ENCODE results near the gene GRPEL2. TPM values are rescaled to one million over a fixed set of nuclear protein-coding genes. Genes with fewer than 3 reads are reported as not detected.

GRPEL2 gene
- total RNA-seq, 1 experiment from 2014 or later: 86.6 TPM

- Mint-ChIP-seq H3K27me3 (ENCODE audit: insufficient read depth, unreplicated experiment) (no peaks in the 10 kb centered on the region), H3K4me1 (ENCODE audit: insufficient read depth, unreplicated experiment) (no peaks in the 10 kb centered on the region), H3K27ac (ENCODE audit: low read depth, unreplicated experiment) (no peak overlapping the region), H3K4me3 (ENCODE audit: unreplicated experiment) (no peak overlapping the region), H3K36me3 (ENCODE audit: insufficient read depth, unreplicated experiment) (no peaks in the 10 kb centered on the region), H3K9me3 (ENCODE audit: unreplicated experiment) (no peaks in the 10 kb centered on the region)
- DNase-seq (ENCODE audit: unreplicated experiment): no peak
- POLR2A ChIA-PET: interaction anchor here (0.6 to 2.0 kb wide), 2 partner anchors 174 to 1576 kb away, joined by 3 to 5 read pairs; no protein-coding TSS in a partner anchor
- TF ChIP-seq CTCF (IDR thresholded peaks at IDR 0.05; ENCODE audit: unreplicated experiment): no peak
- CTCF ChIA-PET: interaction anchor here (0.6 to 27.0 kb wide), 9 partner anchors 11 to 180 kb away, joined by 3 to 662 read pairs (median 6); partner anchors contain the start of gene CSNK1A1
- no TSS peak for BruUV-seq (replicated peaks)
- intact Hi-C loops (cut with micrococcal nuclease): no loop called here
These were observed 41.9 kb downstream of the GRPEL2 start for GRCh38 chr5:149387081-149387631.

- no peak for DNase-seq (ENCODE audit: unreplicated experiment)
- Mint-ChIP-seq H3K4me1 (ENCODE audit: insufficient read depth, unreplicated experiment) (no peaks in the 10 kb centered on the region), H3K27me3 (ENCODE audit: insufficient read depth, unreplicated experiment) (no peaks in the 10 kb centered on the region), H3K9me3 (ENCODE audit: unreplicated experiment) (no peaks in the 10 kb centered on the region), H3K36me3 (ENCODE audit: insufficient read depth, unreplicated experiment) (no peaks in the 10 kb centered on the region), H3K4me3 (ENCODE audit: unreplicated experiment) (no peak overlapping the region), H3K27ac (ENCODE audit: low read depth, unreplicated experiment) (no peak overlapping the region)
- POLR2A ChIA-PET: interaction anchor here (2.0 kb wide), 1 partner anchor 174 kb away, joined by 5 read pairs; no protein-coding TSS in a partner anchor
- no peak for TF ChIP-seq CTCF (IDR thresholded peaks at IDR 0.05; ENCODE audit: unreplicated experiment)
- CTCF ChIA-PET: interaction anchor here (0.6 to 27.0 kb wide), 7 partner anchors 13 to 412 kb away, joined by 3 to 662 read pairs (median 10); partner anchors contain the start of gene CSNK1A1
- intact Hi-C loops (cut with micrococcal nuclease): no loop called here
- no TSS peak for BruUV-seq (replicated peaks)
These were observed 42.7 kb downstream of the GRPEL2 start for GRCh38 chr5:149387982-149388381.

GRCh38 chr5:149388498-149389190, 43.3 kb downstream of the GRPEL2 start:
- TF ChIP-seq CTCF (IDR thresholded peaks at IDR 0.05; ENCODE audit: unreplicated experiment): no peak
- Mint-ChIP-seq H3K36me3 (ENCODE audit: insufficient read depth, unreplicated experiment) (no peaks in the 10 kb centered on the region), H3K4me1 (ENCODE audit: insufficient read depth, unreplicated experiment) (no peaks in the 10 kb centered on the region), H3K9me3 (ENCODE audit: unreplicated experiment) (no peaks in the 10 kb centered on the region), H3K27ac (ENCODE audit: low read depth, unreplicated experiment) (no peak overlapping the region), H3K27me3 (ENCODE audit: insufficient read depth, unreplicated experiment) (no peaks in the 10 kb centered on the region), H3K4me3 (ENCODE audit: unreplicated experiment) (no peak overlapping the region)
- no TSS peak for BruUV-seq (replicated peaks)
- intact Hi-C loops (cut with micrococcal nuclease): no loop called here
- DNase-seq (ENCODE audit: unreplicated experiment): no peak
- ChIA-PET CTCF (interaction anchor here (0.6 to 27.0 kb wide), 8 partner anchors 11 to 412 kb away, joined by 3 to 662 read pairs (median 11); no protein-coding TSS in a partner anchor), POLR2A (no interaction called here)

Measured in MCF 10A (cell line).